ENCODE measurements around the gene PIGM.

Gene PIGM

GRCh38 chr1:160031365-160032164 is at the start of gene PIGM:
PIGM (minus strand) TSS chr1:160031990; CDS start chr1:160031739, 251 bp downstream.
- peak; percentile 98 for FAIRE-seq
- DNase-seq (ENCODE audit: extremely low spot score, insufficient read length, low read depth): peak; percentile 87

DNA sequence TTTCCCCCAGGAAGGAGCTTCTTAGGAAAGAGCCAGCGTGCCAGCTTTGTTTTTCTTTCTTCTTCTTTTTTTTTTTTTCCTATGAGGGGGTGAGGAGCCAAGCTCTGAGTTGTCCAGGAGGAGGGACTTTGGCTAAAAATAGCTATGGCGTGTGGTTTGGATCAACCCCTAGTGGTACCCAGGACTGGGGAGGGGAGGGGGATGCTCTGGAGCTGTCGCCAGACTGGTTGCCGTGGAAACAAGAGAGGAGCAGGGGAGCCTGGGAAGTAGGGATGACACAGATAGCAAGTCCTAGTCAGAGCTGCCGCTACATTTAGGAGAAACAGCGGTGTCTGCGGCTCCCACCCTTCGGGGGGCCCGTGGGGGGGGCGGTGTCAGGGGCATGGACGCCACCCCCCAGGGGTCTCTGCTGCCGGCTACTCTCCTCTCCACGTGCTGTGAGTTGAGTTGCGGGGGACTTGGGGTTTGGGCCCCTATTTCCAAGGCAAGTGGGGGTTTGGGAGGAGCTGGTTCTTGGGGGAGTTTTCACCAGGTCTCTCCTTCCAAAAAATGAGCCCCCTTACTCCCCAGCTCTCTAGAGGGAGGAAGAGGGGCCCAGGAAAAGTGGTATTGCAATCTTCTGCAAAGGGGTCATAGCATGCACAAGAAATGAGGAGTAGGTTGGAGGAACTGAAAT is 49.6 kb upstream of the PIGM start, which contains the start of gene KCNJ9:
Gene KCNJ9, plus strand, starts transcription at position 278 of the 676 bp plus-strand sequence. CDS start 2,493 bp downstream, outside the sequence.
- FAIRE-seq (no peak), DNase-seq (ENCODE audit: extremely low spot score, insufficient read length, low read depth) (no peak)

DNA sequence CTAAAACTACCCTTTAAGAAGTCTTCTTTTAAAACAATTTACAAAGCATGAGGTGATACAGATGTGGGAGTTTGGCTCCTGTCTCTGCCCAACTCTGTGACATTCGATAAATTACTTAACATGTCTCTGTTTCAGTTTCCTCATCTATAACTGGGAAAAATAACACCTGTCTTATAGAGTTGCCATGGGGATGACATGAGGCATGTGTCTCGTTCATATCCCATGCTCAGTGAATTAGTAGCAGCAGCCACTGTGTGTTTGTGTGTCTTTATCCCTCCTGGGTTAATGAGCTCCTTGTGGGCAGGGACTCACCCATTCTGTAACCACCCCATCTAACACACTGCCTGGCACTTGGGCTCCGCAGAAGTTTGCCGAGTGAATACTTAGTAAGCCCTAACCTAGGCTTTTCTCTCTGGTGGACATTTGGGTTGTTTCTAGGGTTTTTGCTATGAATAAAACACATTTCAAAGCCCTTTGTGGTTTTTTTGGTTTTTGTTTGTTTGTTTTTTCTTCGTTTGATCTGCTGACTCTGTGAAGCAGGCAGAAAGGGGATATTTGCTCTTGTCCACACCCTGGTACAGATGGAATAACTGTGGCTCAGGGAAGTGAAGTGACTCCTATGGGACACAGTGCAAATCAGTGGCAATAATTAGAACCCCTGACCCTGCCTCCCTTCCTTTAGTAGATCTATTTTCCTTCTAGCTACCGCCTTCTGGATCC is 48.8 kb upstream of the PIGM start:
- FAIRE-seq: no peak

DNA sequence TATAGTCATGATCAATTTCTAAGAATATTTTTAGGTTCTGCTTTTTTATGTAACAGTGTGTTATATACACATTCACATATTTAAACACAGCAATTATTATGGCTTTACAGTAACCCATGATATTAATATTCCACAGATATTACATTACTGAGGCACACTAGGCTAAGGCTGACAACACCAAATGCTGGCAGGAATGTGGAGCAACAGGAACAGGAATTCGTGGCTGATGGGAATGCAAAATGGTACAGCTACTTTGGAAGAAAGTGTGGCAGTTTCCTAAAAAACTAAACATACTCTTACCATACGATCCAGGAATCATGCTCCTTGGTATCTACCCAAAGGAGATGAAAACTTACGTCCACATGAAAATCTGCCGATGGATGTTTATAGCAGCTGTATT is 47.7 kb upstream of the PIGM start:
- DNase-seq (ENCODE audit: extremely low spot score, insufficient read length, low read depth) (no peak), FAIRE-seq (no peak)

More for the DNA sequence above, 48.8 kb upstream of the PIGM start:
- DNase-seq (ENCODE audit: extremely low spot score, insufficient read length, low read depth): no peak

GRCh38 chr1:160078512-160079195 is 46.9 kb upstream of the PIGM start:
- peak; percentile 73 for FAIRE-seq
- DNase-seq (ENCODE audit: extremely low spot score, insufficient read length, low read depth): peak; percentile 32

DNA sequence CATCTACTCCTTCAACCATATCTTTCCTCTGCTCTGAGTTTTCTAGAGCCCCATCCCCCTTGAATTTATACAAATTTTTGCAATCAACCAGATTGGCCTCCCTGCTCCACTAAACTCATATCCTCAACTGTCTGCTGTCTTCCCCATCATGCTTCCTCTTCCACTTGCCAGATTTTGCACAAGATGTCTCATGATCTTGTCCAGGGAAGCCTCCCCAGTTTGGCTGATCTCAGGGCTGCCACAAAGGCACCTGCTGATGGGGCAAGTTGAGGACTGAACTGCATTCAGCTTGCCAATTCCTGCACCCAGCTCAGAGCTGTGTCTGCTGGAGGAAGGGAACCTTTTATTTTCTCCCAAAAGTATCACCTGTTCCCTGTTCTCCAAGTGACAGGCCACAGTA is 45.7 kb upstream of the PIGM start:
- DNase-seq (ENCODE audit: extremely low spot score, insufficient read length, low read depth): no peak
- no peak for FAIRE-seq

DNA sequence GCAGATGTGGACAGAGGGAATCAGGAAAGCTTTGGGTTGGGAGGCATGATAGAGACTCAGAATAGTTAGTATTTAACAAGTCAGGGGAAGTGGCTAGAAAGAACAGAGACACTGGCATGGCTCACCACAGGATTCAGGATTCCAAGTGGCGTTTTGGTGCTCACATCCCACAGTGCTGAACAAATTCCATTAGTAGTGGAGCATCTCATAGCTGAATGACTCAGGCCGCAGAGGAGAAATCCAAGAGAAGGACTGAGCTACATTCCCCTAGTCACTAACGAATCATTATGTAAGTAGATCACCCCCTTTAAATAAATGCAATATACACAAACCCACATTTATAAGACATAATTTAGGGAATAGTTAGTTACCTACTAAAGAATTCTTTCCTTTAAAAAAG is 44.5 kb upstream of the PIGM start:
- DNase-seq (ENCODE audit: extremely low spot score, insufficient read length, low read depth): no peak

DNA sequence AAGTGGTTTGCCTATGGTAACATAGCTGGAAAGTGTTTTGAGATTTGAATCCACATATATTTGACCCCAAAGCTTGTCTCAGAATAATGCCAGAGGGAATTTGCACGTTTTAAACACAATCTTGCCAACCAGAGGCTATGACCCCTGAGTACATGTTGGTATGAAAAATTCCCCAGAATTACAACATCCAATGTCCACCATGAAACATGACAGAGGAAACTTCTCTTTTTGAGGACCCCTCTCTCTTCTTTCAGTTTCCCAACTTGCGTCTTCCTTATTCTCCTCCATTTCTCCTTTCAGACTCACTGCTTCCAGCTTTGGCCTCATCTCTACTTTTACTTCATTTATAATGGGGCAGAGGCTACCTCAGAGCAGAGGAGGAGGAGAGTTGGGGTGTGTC is 44.0 kb upstream of the PIGM start:
- FAIRE-seq (no peak), DNase-seq (ENCODE audit: extremely low spot score, insufficient read length, low read depth) (no peak)

More for the DNA sequence above, 44.5 kb upstream of the PIGM start:
- FAIRE-seq: no peak

GRCh38 chr1:160074865-160075264 is 43.1 kb upstream of the PIGM start:
- FAIRE-seq: no peak
- no peak for DNase-seq (ENCODE audit: extremely low spot score, insufficient read length, low read depth)

DNA sequence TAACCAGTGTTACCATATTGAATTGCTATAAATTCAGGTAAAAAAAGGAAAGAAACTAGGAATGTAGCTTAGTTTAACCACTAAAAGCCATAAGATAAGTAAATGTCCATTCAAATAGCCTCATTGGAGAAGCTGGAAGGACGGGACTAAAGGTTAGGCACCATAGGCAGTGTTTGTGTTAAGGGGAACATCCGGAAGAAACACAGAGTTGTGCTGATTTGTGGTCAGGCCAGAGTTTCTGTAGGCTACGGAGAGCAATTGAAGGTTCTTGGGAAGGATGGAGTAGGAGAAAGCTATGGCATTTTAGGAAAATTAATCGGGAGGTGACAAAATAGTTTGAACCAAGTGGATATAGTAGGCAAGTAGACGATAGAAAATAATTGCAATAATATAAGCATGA is 39.5 kb upstream of the PIGM start:
- FAIRE-seq: no peak
- DNase-seq (ENCODE audit: extremely low spot score, insufficient read length, low read depth): no peak

DNA sequence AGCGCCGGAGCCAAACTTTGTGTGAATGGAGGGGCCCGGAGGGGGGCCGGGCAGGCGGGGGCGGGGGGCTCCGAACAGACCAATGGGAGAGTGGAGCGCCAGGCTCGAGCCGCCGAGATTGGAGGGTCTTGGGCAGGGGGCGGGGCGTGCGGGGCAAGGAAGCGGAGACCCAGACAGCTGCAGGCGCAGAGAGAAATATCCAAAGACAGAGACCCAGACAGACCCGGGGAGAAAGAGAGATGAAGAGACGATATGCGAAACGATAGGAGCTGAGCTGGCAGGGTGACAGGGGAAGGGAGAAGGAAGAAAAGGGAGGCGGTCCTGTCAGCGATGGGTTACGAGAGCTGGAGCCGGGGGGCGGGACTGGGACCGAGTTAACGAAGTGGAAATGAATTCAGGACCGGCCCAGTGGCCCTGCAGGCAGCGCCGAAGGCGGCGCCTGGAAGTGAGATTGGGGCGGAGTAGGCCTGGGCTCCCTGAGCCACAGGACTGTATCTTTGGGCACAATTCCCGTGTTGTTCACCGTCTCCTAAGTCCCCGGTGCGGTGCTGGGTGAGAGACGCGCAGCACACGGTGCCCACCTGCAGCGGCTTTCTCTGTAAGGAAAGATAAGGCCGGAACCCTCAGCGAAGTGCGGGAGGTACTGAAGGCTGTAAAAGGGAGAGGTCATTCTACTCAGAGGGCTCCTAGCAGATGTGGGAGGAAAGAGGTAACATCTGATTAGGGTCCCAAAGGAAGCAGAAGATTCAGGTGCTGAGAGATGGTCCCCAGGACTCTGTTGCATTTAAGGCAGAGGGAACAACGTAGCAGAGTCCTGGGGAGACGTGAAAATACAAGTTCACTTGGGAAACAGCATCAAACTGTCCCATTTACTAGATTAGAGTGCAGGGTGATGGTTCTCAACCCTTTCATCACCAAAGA is 38.7 kb upstream of the PIGM start:
- FAIRE-seq (no peak), DNase-seq (ENCODE audit: extremely low spot score, insufficient read length, low read depth) (no peak)

DNA sequence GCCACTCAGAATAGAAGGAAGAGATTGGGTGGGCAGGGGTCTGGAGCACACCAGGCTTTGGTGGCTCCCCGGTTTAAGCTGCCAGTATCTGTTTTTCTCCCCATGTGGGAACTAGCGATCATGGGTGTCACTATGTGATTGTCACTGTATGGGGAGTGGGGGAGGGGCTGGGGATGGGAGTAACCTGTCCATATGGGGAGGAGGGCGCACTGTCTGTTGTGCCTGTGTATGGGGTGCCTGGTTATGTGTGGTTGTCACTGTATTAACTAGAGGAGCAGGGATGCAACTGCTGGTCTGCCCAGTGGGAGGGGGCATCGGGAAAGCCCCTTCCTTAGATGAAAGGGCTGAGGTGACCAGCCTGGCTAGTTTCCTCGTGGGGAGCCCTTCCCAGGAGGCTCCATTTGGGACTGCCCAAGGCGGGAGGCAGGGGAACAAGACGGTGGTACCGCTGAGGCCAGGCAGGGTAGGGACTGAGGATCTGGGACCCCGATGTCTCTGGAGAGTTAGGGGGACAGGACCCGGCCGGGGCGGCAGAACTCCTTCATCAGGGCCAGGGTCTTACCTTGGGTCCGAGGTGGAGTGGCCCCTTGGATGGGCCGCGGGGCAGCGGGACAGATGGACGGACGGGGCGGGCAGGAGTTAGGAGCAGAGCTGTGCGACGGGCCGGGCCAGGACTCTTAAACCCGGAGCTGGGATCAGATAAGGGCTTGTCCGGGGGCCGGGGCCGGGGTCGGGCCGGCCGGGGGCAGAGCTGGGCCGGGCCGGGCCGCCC is 37.9 kb upstream of the PIGM start, which contains the start of gene KCNJ10:
Gene KCNJ10, minus strand, starts transcription at position 701 of the 772 bp plus-strand sequence. CDS start 27,628 bp downstream, outside the sequence.
- DNase-seq (ENCODE audit: extremely low spot score, insufficient read length, low read depth) (no peak), FAIRE-seq (no peak)

DNA sequence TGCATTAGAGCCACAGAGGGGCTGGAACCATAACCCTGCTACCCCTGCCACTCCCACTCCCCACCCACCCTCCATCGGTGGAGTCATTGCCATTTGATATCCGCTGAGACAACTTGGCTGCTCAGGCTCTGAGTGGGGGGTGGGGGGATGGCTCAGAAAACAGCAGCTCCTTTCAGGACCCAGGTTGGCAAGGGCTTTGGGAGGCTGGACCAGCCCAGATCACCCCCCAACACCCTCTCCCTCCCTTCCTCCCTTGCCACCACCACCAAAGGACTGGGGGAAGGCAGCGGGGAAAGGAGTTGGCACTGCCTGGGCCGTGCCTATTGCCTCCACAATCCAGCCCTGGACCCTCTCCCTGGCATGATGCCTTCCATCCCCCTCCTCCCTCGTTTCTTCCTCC is 36.4 kb upstream of the PIGM start:
- DNase-seq (ENCODE audit: extremely low spot score, insufficient read length, low read depth): no peak
- no peak for FAIRE-seq

DNA sequence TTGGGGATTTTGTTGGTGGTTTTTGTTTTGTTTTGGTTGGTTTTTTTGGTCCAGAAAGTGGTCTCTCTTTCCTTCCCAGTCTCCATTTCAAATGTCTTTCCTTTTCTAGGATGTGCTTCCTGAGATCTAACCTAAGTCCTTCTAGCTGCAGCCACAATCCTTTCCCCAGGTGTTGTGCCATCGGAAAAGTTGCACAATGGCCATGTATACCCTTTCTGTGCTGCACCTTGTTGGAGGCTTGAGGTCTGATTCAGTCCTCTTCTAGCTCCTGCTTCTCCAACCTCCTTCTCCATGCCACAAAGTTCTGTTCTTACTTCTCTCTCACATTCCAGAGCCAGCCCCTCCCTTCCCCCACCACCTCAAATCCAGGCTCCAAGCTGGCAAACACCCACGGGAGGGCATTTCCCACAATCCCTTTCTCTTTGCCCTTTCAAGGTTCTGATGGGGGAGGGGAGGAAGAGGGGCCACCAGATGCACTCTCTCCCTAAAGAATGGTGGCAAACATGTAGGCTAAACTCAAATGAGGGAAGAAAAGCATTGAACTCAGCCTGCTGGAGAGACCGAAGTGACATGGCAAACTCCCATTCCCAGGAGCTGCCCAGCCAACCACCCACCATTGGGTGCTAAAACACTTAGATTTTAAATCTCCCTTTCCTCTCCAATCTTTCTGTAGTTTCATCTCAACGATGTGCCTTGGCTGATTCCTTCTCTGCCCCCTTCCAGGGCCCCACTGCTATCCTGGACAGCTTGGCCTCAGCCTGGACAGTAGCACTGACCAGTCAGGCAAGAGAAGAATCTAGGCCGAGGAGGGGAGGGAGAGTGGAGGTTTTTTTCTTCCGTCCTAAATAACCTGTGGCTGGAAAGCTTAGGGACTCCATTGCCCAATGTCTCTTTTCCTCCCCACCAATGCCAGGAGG is 35.3 kb upstream of the PIGM start:
- no peak for FAIRE-seq
- no peak for DNase-seq (ENCODE audit: extremely low spot score, insufficient read length, low read depth)

- DNase-seq (ENCODE audit: extremely low spot score, insufficient read length, low read depth) (no peak), FAIRE-seq (no peak)
Measured at GRCh38 chr1:160064746-160065145, 33.0 kb upstream of the PIGM start.

DNA sequence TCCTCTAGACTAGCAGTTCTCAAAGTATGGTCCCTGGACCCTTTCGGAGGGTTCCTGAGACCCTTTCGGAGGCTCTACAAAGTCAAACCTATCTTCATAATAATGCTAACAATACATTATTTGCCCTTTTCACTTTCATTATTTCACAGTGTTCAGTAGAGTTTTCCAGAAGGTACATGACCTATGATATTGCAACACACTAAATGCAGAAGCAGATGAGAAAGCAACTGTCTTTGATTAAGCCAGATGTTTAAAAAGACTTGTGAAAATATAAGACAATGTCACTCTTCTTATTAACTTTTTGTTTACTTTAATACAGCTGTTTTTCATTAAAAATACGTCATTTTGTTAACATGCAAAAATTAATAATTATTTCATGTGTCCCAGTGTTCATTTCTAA is 32.4 kb upstream of the PIGM start:
- no peak for DNase-seq (ENCODE audit: extremely low spot score, insufficient read length, low read depth)
- FAIRE-seq: no peak

DNA sequence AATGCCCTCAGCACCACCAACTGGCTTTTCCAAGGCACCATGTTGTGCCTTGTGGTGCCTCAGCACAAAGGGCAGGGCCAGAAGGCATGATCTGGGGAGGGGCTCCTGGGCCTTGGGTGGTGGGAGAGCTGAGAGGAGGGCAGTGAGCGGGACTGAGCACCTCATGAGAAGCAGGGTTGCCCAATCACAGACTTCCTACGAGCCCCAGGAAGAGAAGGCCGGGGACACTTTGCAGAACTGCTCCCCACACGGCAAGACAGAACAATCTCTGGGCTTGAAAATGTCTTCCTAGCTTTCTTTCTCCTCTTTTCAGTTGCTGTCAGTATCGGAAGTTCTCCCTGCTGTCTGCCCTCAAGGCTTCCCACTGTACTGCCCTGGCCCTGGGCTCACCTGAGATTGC is 31.4 kb upstream of the PIGM start:
- FAIRE-seq: no peak
- DNase-seq (ENCODE audit: extremely low spot score, insufficient read length, low read depth): no peak

DNA sequence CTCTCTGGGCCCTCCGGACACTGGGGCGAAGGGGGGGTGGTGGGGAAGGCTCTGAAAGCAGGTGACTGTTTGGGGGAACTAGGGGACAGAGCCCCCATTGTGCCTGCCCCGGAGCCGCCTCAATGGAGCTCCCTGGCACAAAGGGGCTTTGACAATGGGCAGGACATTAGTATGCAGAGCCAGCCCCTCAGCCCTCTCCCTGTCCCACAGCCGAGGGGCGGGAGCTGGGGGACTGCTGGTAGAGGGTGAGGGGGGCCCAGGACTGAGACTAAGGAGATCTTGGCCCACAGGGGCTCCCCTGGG is 30.4 kb upstream of the PIGM start:
- FAIRE-seq (no peak), DNase-seq (ENCODE audit: extremely low spot score, insufficient read length, low read depth) (no peak)

All from GM18507 (cell line).